Prostate gland (tissue), 2 donors: ENCODE data around the gene ZNF440.

ENCODE experiments used
- POLR2AphosphoS5 ChIP-seq: sonication (generic); formaldehyde crosslinking; IDR thresholded peaks from one replicate; pipeline ENCODE4 v1.6.1; 2017; ENCODE audit warnings: antibody characterized with exemption
- TF ChIP-seq, protein P1 (sequence below), 4 experiments: fragments of 200-600 bp in 2 of 4; fragments of 450-650 bp in 2 of 4; sonication (generic) in 2 of 4; IDR thresholded peaks; 1 replicate in 3 of 4; 2 replicates in 1 of 4; pipeline ENCODE4 v1.5.1; 2016 to 2019; ENCODE audit warnings: antibody characterized with exemption in 4 of 4, mild to moderate bottlenecking in 2 of 4, moderate library complexity in 2 of 4

DNA sequence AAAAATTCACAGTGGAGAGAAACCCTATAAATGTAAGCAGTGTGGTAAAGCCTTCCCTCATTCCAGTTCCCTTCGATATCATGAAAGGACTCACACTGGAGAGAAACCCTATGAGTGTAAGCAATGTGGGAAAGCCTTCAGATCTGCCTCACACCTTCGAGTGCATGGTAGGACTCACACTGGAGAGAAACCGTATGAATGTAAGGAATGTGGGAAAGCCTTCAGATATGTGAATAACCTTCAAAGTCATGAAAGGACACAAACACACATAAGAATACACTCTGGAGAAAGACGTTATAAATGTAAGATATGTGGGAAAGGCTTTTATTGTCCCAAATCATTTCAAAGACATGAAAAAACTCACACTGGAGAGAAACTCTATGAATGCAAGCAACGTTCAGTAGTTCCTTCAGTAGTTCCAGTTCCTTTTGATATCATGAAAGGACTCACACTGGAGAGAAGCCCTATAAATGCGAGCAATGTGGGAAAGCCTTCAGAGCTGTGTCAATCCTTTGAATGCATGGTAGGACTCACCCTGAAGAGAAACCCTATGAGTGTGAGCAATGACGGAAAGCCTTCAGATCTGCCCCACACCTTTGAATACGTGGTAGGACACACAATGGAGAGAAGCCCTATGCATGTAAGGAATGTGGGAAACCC is 18.3 kb downstream of the ZNF440 start:
- TF ChIP-seq, protein P1, sequence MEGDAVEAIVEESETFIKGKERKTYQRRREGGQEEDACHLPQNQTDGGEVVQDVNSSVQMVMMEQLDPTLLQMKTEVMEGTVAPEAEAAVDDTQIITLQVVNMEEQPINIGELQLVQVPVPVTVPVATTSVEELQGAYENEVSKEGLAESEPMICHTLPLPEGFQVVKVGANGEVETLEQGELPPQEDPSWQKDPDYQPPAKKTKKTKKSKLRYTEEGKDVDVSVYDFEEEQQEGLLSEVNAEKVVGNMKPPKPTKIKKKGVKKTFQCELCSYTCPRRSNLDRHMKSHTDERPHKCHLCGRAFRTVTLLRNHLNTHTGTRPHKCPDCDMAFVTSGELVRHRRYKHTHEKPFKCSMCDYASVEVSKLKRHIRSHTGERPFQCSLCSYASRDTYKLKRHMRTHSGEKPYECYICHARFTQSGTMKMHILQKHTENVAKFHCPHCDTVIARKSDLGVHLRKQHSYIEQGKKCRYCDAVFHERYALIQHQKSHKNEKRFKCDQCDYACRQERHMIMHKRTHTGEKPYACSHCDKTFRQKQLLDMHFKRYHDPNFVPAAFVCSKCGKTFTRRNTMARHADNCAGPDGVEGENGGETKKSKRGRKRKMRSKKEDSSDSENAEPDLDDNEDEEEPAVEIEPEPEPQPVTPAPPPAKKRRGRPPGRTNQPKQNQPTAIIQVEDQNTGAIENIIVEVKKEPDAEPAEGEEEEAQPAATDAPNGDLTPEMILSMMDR (IDR thresholded peaks at IDR 0.05) = no peak
- no peak for TF ChIP-seq POLR2AphosphoS5
